Measurements from ENCODE around the gene SCD.

GRCh38 chr10:100359529-100360150 lies 12.6 kb downstream of the SCD start:
- TF ChIP-seq NFE2L2 (IDR thresholded peaks at IDR 0.05; ENCODE audit: low read length) (no peak), TAF1 (CRISPR knock-in tag; IDR thresholded peaks at IDR 0.05) (no peak), CTCF (CRISPR knock-in tag; IDR thresholded peaks at IDR 0.05) (no peak), HINFP (CRISPR knock-in tag; IDR thresholded peaks at IDR 0.05; ENCODE audit: low read depth) (no peak), SMAD1 (CRISPR knock-in tag; IDR thresholded peaks at IDR 0.05; ENCODE audit: borderline replicate concordance, low read depth) (no peak), ZNF75D (CRISPR knock-in tag; IDR thresholded peaks at IDR 0.05; ENCODE audit: borderline replicate concordance) (no peak)
